Stomach (tissue), 9 donors: ENCODE data around the gene PPHLN1. TPM values are rescaled to one million over a fixed set of nuclear protein-coding genes. Genes with fewer than 3 reads are reported as not detected.

Experiments
- DNase-seq, 2 donors: peaks; one replicate each; pipeline versions ENCODE4 v3.0.0 to v3.0.0-alpha.2; 2013 to 2019
- H3K27ac ChIP-seq, 5 donors: fragments of 200-600 bp in 4 of 5; sonication (generic) in 4 of 5; one replicate each; pipeline ENCODE4 v1.5.1; 2013 to 2019; ENCODE audit warnings: mild to moderate bottlenecking in 1 of 5, moderate library complexity in 1 of 5
- H3K27me3 ChIP-seq, 3 donors: fragments of 200-600 bp; sonication (generic); one replicate each; pipeline ENCODE4 v1.5.1; 2017 to 2019; ENCODE audit warnings: mixed run types in 1 of 3
- H3K36me3 ChIP-seq, 4 donors: fragments of 200-600 bp; sonication (generic); 1 replicate in 3 of 4; 2 replicates in 1 of 4; pipeline ENCODE4 v1.5.1; 2016 to 2019
- H3K4me1 ChIP-seq, 4 donors: fragments of 200-600 bp; sonication (generic); one replicate each; pipeline ENCODE4 v1.5.1; 2016 to 2019
- H3K4me3 ChIP-seq, 4 donors: fragments of 200-600 bp; sonication (generic) in 3 of 4; one replicate each; pipeline ENCODE4 v1.5.1; 2016 to 2019; ENCODE audit warnings: mild to moderate bottlenecking in 1 of 4
- H3K9me3 ChIP-seq, 4 donors: fragments of 200-600 bp; sonication (generic); one replicate each; pipeline ENCODE4 v1.5.1; 2016 to 2019
- CTCF ChIP-seq, 7 experiments: fragments of 450-650 bp in 4 of 7; fragments of 200-600 bp in 3 of 7; sonication (generic) in 3 of 7; IDR thresholded peaks; one replicate each; pipeline ENCODE4 v1.5.1; 2016 to 2019; ENCODE audit warnings: antibody characterized with exemption in 7 of 7, control low read depth in 2 of 7, mild to moderate bottlenecking in 1 of 7
- EP300 ChIP-seq: sonication (generic); formaldehyde crosslinking; IDR thresholded peaks from one replicate; pipeline ENCODE4 v1.6.1; 2017; ENCODE audit warnings: antibody characterized with exemption
- POLR2A ChIP-seq, 4 donors: fragments of 450-650 bp; IDR thresholded peaks; one replicate each; pipeline ENCODE4 v1.6.1; 2016; ENCODE audit warnings: antibody characterized with exemption in 4 of 4, control low read depth in 2 of 4, mild to moderate bottlenecking in 1 of 4, moderate library complexity in 1 of 4
- POLR2AphosphoS5 ChIP-seq, 3 donors: sonication (generic); formaldehyde crosslinking; IDR thresholded peaks; one replicate each; pipeline ENCODE4 v1.6.1; 2016; ENCODE audit warnings: antibody characterized with exemption in 3 of 3
- WGBS, 5 donors: extraction: QIAGEN DNeasy Blood & Tissue Kit in 3 of 5; methylation state at CpG; one replicate each; pipeline versions ENCODE4 v1.1.5 to v1.1.7; 2013 to 2018; 5-methylcytosine and 5-hydroxymethylcytosine counted together
- intact Hi-C: fragments of 100-400 bp; cut with DNase I; formaldehyde crosslinking; loops from one replicate; pipeline ENCODE4 v1.15.1; 2023; ENCODE audit warnings: low total_unique reads
- polyA plus RNA-seq, 3 donors: library from polyadenylated mRNA; stranded (reverse); fragments of 200-250 nt; gene quantifications; one replicate each; pipeline ENCODE4 v1.2.3, GENCODE V29; 2013
- total RNA-seq, 5 donors: library from RNA; depleted of rRNA; stranded (reverse); fragments of >200 nt; gene quantifications; one replicate each; pipeline versions ENCODE4 v1.1.0 to v1.2.3, GENCODE V29; 2014 to 2016
- donor health status: healthy with polysubstance abuse.
- donor health status: Bipolar disorder and iron deficiency.
- donor health status: healthy.

PPHLN1 gene
- total and polyA plus RNA-seq, 8 donors, result 23.5 to 213 (median 52.0) TPM

- intact Hi-C loops, result no loop called here
- WGBS, 5 donors, result 49 to 78% (median 69%) methylated on average over 2 of the region's 2 CpGs
- H3K27me3 ChIP-seq, result no peaks in the 10 kb centered on the region
- H3K27ac ChIP-seq, result no peak overlapping the region
- no peaks in the 10 kb centered on the region for H3K4me1 ChIP-seq
- H3K36me3 ChIP-seq, result peaks cover 5 to 75% (median 69%) of the 10 kb centered on the region in 4 donors
- no peak for DNase-seq
- TF ChIP-seq POLR2A (IDR thresholded peaks at IDR 0.05) (no peak), POLR2AphosphoS5 (IDR thresholded peaks at IDR 0.05) (no peak), EP300 (no peak), CTCF (IDR thresholded peaks at IDR 0.05) (no peak)
- no peaks in the 10 kb centered on the region for H3K9me3 ChIP-seq
- H3K4me3 ChIP-seq, result no peak overlapping the region
Observed at GRCh38 chr12:42315108-42315507, 10.9 kb upstream of the PPHLN1 start.

GRCh38 chr12:42320796-42321195 is 5.2 kb upstream of the PPHLN1 start:
- H3K9me3 ChIP-seq, result no peaks in the 10 kb centered on the region
- TF ChIP-seq POLR2AphosphoS5 (IDR thresholded peaks at IDR 0.05) (no peak), EP300 (no peak), POLR2A (IDR thresholded peaks at IDR 0.05) (no peak), CTCF (IDR thresholded peaks at IDR 0.05) (no peak)
- no peak overlapping the region for H3K4me3 ChIP-seq
- H3K36me3 ChIP-seq, result peaks cover 0 to 54% (median 43%) of the 10 kb centered on the region in 4 donors
- DNase-seq, result no peak
- peaks cover 8 to 26% (median 22%) of the 10 kb centered on the region in 4 donors for H3K4me1 ChIP-seq
- H3K27me3 ChIP-seq, result no peaks in the 10 kb centered on the region
- intact Hi-C loops, result loop anchor here (10.0 kb wide), 1 partner anchor 76 kb away; no protein-coding TSS in a partner anchor
- no peak overlapping the region for H3K27ac ChIP-seq

GRCh38 chr12:42322567-42322966 is 3.4 kb upstream of the PPHLN1 start:
- Histone ChIP-seq H3K36me3 (peaks cover 0 to 36% (median 26%) of the 10 kb centered on the region in 4 donors), H3K9me3 (no peaks in the 10 kb centered on the region), H3K4me1 (peaks cover 17 to 38% (median 33%) of the 10 kb centered on the region in 4 donors), H3K27ac (no peak overlapping the region), H3K4me3 (no peak overlapping the region), H3K27me3 (no peaks in the 10 kb centered on the region)
- TF ChIP-seq POLR2A (IDR thresholded peaks at IDR 0.05) (no peak), EP300 (no peak), POLR2AphosphoS5 (IDR thresholded peaks at IDR 0.05) (no peak), CTCF (IDR thresholded peaks at IDR 0.05) (no peak)
- DNase-seq, result no peak
- intact Hi-C loops, result loop anchor here (10.0 kb wide), 1 partner anchor 78 kb away; no protein-coding TSS in a partner anchor

GRCh38 chr12:42323856-42324255 is 2.1 kb upstream of the PPHLN1 start:
- Histone ChIP-seq H3K27ac (peak overlapping the region; percentile 57 to 96 (median 93)), H3K36me3 (peaks cover 0 to 28% (median 21%) of the 10 kb centered on the region in 4 donors), H3K9me3 (no peaks in the 10 kb centered on the region), H3K4me3 (peak overlapping the region in 1 of 4 donors; percentile 84), H3K27me3 (no peaks in the 10 kb centered on the region), H3K4me1 (peaks cover 18 to 51% (median 42%) of the 10 kb centered on the region in 4 donors)
- peak in 1 of 2 donors; percentile 54 for DNase-seq
- TF ChIP-seq EP300 (no peak), POLR2AphosphoS5 (IDR thresholded peaks at IDR 0.05) (peak in 2 of 3 donors; percentile 11 to 56), POLR2A (IDR thresholded peaks at IDR 0.05) (no peak)
- intact Hi-C loops, result loop anchor here (10.0 kb wide), 1 partner anchor 79 kb away; no protein-coding TSS in a partner anchor
- WGBS, 5 donors, result 38 to 61% (median 54%) methylated on average over 6 of the region's 6 CpGs

GRCh38 chr12:42325326-42325652 is 678 bp upstream of the PPHLN1 start:
- Histone ChIP-seq H3K27me3 (no peaks in the 10 kb centered on the region), H3K27ac (peak overlapping the region in 4 of 5 donors; percentile 90 to 96 (median 94)), H3K36me3 (peaks cover 0 to 24% (median 17%) of the 10 kb centered on the region in 4 donors), H3K4me3 (peak overlapping the region; percentile 68 to 87 (median 82)), H3K4me1 (peaks cover 18 to 64% (median 51%) of the 10 kb centered on the region in 4 donors), H3K9me3 (no peaks in the 10 kb centered on the region)
- DNase-seq, result no peak
- WGBS, 5 donors, result 15 to 33% (median 21%) methylated on average over 7 of the region's 7 CpGs
- TF ChIP-seq POLR2A (IDR thresholded peaks at IDR 0.05), result no peak
- no peak for TF ChIP-seq POLR2AphosphoS5 (IDR thresholded peaks at IDR 0.05)
- TF ChIP-seq EP300, result no peak
- no peak for TF ChIP-seq CTCF (IDR thresholded peaks at IDR 0.05)
- intact Hi-C loops, result loop anchor here (5.0 to 10.0 kb wide), 2 partner anchors 80 to 188 kb away; no protein-coding TSS in a partner anchor
